HG03342 (cell line): ENCODE data around the gene RPL29.
A peak's percentile ranks its signal among the peaks of the same experiment; 100 is the strongest.

Experiments used
- ATAC-seq: cut with Tn5 transposase; IDR thresholded peaks from one replicate; pipeline ENCODE4 v1.9.1; 2021; ENCODE audit warnings: mild to moderate bottlenecking, moderate library complexity; ENCODE audit not compliant: unreplicated experiment

Gene RPL29

GRCh38 chr3:52026041-52026440 is 30.3 kb upstream of the RPL29 start:
- no peak for ATAC-seq

GRCh38 chr3:52025453-52025852 is 29.8 kb upstream of the RPL29 start:
- no peak for ATAC-seq

- no peak for ATAC-seq
Observed at GRCh38 chr3:52024765-52025452, 29.2 kb upstream of the RPL29 start.

GRCh38 chr3:52023860-52024764 is 28.4 kb upstream of the RPL29 start:
- peak; percentile 70 for ATAC-seq

GRCh38 chr3:52023101-52023770 is 27.5 kb upstream of the RPL29 start:
- ATAC-seq: no peak

GRCh38 chr3:52022323-52023100 is 26.8 kb upstream of the RPL29 start:
- ATAC-seq: no peak

- ATAC-seq: no peak
Observed at GRCh38 chr3:52021489-52022268, 26.0 kb upstream of the RPL29 start.

GRCh38 chr3:52020796-52021195 is 25.1 kb upstream of the RPL29 start:
- no peak for ATAC-seq

- no peak for ATAC-seq
Observed at GRCh38 chr3:52019352-52020080, 23.8 kb upstream of the RPL29 start.

- no peak for ATAC-seq
Observed at GRCh38 chr3:52018319-52019000, 22.8 kb upstream of the RPL29 start.

GRCh38 chr3:52017586-52017985 is 21.9 kb upstream of the RPL29 start:
- no peak for ATAC-seq

GRCh38 chr3:52015438-52016228 is 19.9 kb upstream of the RPL29 start:
- no peak for ATAC-seq

- ATAC-seq: no peak
Observed at GRCh38 chr3:52014613-52015012, 18.9 kb upstream of the RPL29 start.

- ATAC-seq: no peak
Observed at GRCh38 chr3:52013802-52014598, 18.3 kb upstream of the RPL29 start.

- ATAC-seq: no peak
Observed at GRCh38 chr3:52012699-52013098, 17.0 kb upstream of the RPL29 start.

GRCh38 chr3:52010431-52010830 is 14.7 kb upstream of the RPL29 start:
- no peak for ATAC-seq

- no peak for ATAC-seq
Observed at GRCh38 chr3:52007291-52007690, 11.6 kb upstream of the RPL29 start.
